Measurements from ENCODE around the gene LRRC75A.
"Not testable (repeated sequence)": the region's sequence is repeated elsewhere in the genome, so short reads cannot be mapped to it uniquely, and the experiment has no call there.

The LRRC75A gene

DNA sequence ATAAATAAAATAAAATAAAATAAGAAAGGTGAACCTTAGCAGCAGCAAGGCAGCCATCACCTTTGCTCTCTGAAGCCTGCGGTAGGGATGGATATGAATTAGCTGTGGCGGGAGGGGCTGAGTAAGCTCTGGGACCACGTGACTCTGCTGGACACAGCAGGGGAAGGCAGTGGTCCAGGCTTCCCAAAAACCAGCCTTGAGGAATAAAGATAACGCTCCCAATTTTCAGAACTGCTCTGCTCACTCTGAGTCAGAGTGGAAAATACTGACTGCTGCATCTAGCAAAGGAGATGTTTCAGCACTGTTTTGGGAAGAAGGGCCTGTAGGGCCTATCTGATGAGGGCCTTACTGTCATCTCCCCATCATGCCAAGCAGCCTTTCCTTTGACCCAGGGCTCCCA lies 96.1 kb downstream of the LRRC75A start:
- not testable (repeated sequence) for DNase-seq

DNA sequence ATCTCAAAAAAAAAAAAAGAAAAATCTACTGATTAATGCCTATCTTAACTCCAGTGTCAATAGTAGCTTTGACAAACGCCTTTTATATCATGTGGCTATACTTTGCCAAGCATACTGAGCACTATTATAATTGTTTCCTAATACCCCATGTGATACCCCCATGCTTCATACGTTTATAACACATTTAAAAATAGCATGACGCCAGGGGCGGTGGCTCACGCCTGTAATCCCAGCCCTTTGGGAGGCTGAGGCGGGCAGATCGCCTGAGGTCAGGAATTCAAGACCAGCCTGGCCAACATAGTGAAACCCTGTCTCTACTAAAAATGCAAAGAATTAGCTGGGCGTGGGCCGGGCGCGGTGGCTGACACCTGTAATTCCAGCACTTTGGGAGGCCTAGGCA lies 99.5 kb downstream of the LRRC75A start:
- DNase-seq: not testable (repeated sequence)

All from T1000 (cell line).